Measurements from ENCODE around the gene KRTAP12-4.

KRTAP12-4 gene

DNA sequence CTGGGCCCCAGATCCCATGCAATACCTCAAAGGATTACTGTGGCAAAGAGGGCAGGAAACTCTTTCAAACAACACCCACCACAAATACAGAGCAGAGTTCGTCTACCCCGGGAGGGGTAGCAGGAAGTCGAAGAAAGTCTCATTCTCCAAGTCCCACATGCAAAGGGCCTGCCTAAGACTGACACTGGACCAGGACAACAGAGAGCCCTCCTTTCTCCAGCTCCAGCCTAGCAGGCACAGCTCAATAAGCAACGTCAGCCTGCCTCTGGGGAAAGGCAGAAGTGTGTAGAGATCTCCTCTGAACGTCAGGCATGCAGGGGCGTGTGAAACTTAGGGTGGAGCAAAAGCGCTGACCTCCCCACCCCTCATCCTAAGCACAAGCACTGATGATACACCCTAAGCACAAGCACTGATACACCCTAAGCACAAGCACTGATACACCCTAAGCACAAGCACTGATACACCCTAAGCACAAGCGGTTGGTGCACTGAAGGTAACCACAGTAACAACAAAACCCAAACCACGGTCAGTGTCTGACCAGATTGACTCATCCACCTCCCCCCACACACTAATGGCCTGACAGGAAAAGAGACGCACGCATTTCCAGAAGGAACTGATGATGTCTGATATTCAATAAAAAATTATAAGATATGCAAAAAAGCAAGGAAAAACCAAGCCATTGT is 4.6 kb upstream of the KRTAP12-4 start:
- H3K27ac Mint-ChIP-seq (ENCODE audit: low read depth) = peak overlapping the region; percentile 96
- no peak for ATAC-seq (replicated peaks; ENCODE audit: extremely low read depth, poor library complexity, severe bottlenecking)

DNA sequence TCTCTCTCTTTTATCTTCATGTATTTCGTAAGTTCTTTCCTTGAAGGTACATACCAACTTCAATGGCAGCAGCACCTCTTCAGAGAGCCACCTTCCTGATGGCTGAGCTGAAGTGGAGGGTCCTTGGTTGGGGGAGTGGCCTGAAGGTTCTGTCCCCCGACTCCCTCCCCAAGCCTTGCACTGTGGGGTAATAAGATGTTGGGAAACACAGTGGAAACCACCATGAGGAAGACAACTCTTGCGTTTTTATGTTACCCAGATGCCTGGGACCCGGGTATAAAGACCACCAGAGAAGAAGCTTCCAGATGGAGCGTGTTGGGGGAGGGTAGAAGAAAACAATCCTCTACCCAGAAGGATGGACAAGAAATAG is 4.1 kb upstream of the KRTAP12-4 start:
- Mint-ChIP-seq H3K4me1 (peaks cover 58% of the 10 kb centered on the region), H3K36me3 (ENCODE audit: insufficient read depth) (peaks cover 18% of the 10 kb centered on the region), H3K27ac (ENCODE audit: low read depth) (peak overlapping the region; percentile 96), H3K4me3 (peak overlapping the region; percentile 73), H3K27me3 (no peaks in the 10 kb centered on the region), H3K9me3 (peaks cover 19% of the 10 kb centered on the region)
- DNase-seq (ENCODE audit: low spot score in 2 of 2) (no peak), ATAC-seq (replicated peaks; ENCODE audit: extremely low read depth, poor library complexity, severe bottlenecking) (no peak)

More for the DNA sequence above, 4.6 kb upstream of the KRTAP12-4 start:
- Mint-ChIP-seq H3K4me3 (peak overlapping the region; percentile 73), H3K27me3 (no peaks in the 10 kb centered on the region), H3K4me1 (peaks cover 53% of the 10 kb centered on the region), H3K36me3 (ENCODE audit: insufficient read depth) (peaks cover 18% of the 10 kb centered on the region), H3K9me3 (peaks cover 19% of the 10 kb centered on the region)
- DNase-seq (ENCODE audit: low spot score in 2 of 2) = peak in 1 of 2 donors; percentile 22

GRCh38 chr21:44657635-44658540 is 3.4 kb upstream of the KRTAP12-4 start, which contains the start of gene KRTAP12-3:
Gene KRTAP12-3 (plus strand): TSS chr21:44657932. CDS start chr21:44657980, 48 bp downstream.
- Mint-ChIP-seq H3K4me3 (peak within 1 kb of the TSS; percentile 73), H3K4me1 (peaks cover 61% of the 10 kb centered on the region), H3K9me3 (peaks cover 19% of the 10 kb centered on the region), H3K27me3 (no peaks in the 10 kb centered on the region), H3K27ac (ENCODE audit: low read depth) (peak within 1 kb of the TSS; percentile 96), H3K36me3 (ENCODE audit: insufficient read depth) (peaks cover 18% of the 10 kb centered on the region)
- DNase-seq (ENCODE audit: low spot score in 2 of 2) (peak; percentile 63 to 76), ATAC-seq (replicated peaks; ENCODE audit: extremely low read depth, poor library complexity, severe bottlenecking) (peak; percentile 74)

- H3K9me3 Mint-ChIP-seq = peaks cover 13% of the 10 kb centered on the region
- H3K36me3 Mint-ChIP-seq (ENCODE audit: insufficient read depth) = peaks cover 18% of the 10 kb centered on the region
- H3K27me3 Mint-ChIP-seq = no peaks in the 10 kb centered on the region
- H3K4me3 Mint-ChIP-seq = peak overlapping the region; percentile 73
- peak overlapping the region; percentile 96 for H3K27ac Mint-ChIP-seq (ENCODE audit: low read depth)
- DNase-seq (ENCODE audit: low spot score in 2 of 2) = no peak
- peaks cover 61% of the 10 kb centered on the region for H3K4me1 Mint-ChIP-seq
- ATAC-seq (replicated peaks; ENCODE audit: extremely low read depth, poor library complexity, severe bottlenecking) = no peak
Observed at GRCh38 chr21:44656868-44657267, 2.4 kb upstream of the KRTAP12-4 start.

GRCh38 chr21:44653656-44654575 is 543 bp downstream of the KRTAP12-4 start:
- Mint-ChIP-seq H3K27ac (ENCODE audit: low read depth) (peak overlapping the region; percentile 95), H3K4me3 (peak overlapping the region; percentile 71), H3K27me3 (no peaks in the 10 kb centered on the region), H3K4me1 (peaks cover 62% of the 10 kb centered on the region), H3K9me3 (peaks cover 13% of the 10 kb centered on the region), H3K36me3 (ENCODE audit: insufficient read depth) (peaks cover 16% of the 10 kb centered on the region)
- peak; percentile 66 for ATAC-seq (replicated peaks; ENCODE audit: extremely low read depth, poor library complexity, severe bottlenecking)
- DNase-seq (ENCODE audit: low spot score in 2 of 2) = peak; percentile 62 to 81

DNA sequence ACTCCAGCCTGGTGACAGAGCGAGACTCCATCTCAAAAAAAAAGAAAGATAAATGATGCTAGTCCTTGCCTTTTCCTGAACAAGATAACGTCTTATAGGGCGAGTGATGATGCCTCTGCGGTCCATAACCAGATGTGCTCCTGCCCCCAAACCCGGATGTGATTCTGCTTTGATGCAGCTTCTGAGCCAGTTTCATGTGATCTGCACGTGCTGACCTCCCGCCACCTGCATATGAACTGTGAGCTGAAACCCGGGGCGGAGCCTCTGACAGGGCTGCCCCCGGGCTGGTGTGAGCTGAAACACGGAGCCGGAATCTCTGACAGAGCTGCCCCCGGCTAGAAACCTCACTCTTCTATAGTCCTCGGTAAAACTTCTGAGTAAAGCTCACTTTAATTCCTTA is 1.3 kb downstream of the KRTAP12-4 start:
- Mint-ChIP-seq H3K36me3 (ENCODE audit: insufficient read depth) (peaks cover 15% of the 10 kb centered on the region), H3K27me3 (no peaks in the 10 kb centered on the region), H3K27ac (ENCODE audit: low read depth) (peak overlapping the region; percentile 95), H3K9me3 (peaks cover 13% of the 10 kb centered on the region), H3K4me3 (no peak overlapping the region), H3K4me1 (peaks cover 54% of the 10 kb centered on the region)
- DNase-seq (ENCODE audit: low spot score in 2 of 2) (no peak), ATAC-seq (replicated peaks; ENCODE audit: extremely low read depth, poor library complexity, severe bottlenecking) (no peak)

GRCh38 chr21:44650973-44651675 is 3.3 kb downstream of the KRTAP12-4 start:
- ATAC-seq (replicated peaks; ENCODE audit: extremely low read depth, poor library complexity, severe bottlenecking) (no peak), DNase-seq (ENCODE audit: low spot score in 2 of 2) (no peak)
- Mint-ChIP-seq H3K9me3 (peaks cover under 1% of the 10 kb centered on the region), H3K4me3 (no peak overlapping the region), H3K4me1 (peaks cover 43% of the 10 kb centered on the region), H3K27ac (ENCODE audit: low read depth) (no peak overlapping the region), H3K27me3 (no peaks in the 10 kb centered on the region), H3K36me3 (ENCODE audit: insufficient read depth) (peaks cover 6% of the 10 kb centered on the region)

- DNase-seq (ENCODE audit: low spot score in 2 of 2) (no peak), ATAC-seq (replicated peaks; ENCODE audit: extremely low read depth, poor library complexity, severe bottlenecking) (no peak)
- Mint-ChIP-seq H3K4me3 (no peak overlapping the region), H3K36me3 (ENCODE audit: insufficient read depth) (peaks cover 6% of the 10 kb centered on the region), H3K9me3 (no peaks in the 10 kb centered on the region), H3K27me3 (no peaks in the 10 kb centered on the region), H3K27ac (ENCODE audit: low read depth) (no peak overlapping the region), H3K4me1 (peaks cover 40% of the 10 kb centered on the region)
Observed at GRCh38 chr21:44650265-44650972, 4.0 kb downstream of the KRTAP12-4 start.

DNA sequence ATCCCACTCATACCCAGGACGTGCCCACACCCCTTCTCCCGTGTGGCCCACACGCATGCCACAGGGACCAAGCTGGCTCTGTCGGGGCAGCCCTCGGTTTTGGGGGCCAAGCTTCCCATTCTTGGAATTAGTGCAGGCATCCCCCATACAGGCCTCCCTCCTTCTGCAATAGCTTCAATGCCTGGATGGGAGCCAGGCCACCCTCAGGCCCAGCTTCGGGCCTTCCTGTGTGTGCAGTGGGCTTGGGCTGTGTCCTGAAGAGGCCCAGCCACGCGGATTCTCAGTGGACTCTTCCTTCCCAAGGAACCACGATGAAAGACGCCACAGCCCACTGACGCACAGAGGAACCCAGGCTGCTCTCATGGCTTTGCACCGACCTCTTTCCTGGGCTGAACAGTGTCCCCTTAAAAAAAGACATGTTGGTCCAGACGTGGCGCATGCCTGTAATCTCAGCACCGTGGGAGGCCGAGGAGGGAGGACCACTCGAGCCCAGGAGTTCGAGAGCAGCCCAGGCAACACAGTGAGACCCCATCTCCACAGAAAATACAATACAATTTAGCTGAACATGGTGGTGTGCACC is 4.8 kb downstream of the KRTAP12-4 start:
- Mint-ChIP-seq H3K4me3 (no peak overlapping the region), H3K27me3 (no peaks in the 10 kb centered on the region), H3K27ac (ENCODE audit: low read depth) (no peak overlapping the region), H3K36me3 (ENCODE audit: insufficient read depth) (peaks cover 4% of the 10 kb centered on the region), H3K4me1 (peaks cover 36% of the 10 kb centered on the region), H3K9me3 (peaks cover 4% of the 10 kb centered on the region)
- ATAC-seq (replicated peaks; ENCODE audit: extremely low read depth, poor library complexity, severe bottlenecking) (no peak), DNase-seq (ENCODE audit: low spot score in 2 of 2) (no peak)

- ATAC-seq (replicated peaks; ENCODE audit: extremely low read depth, poor library complexity, severe bottlenecking) (no peak), DNase-seq (ENCODE audit: low spot score in 2 of 2) (no peak)
- no peak overlapping the region for H3K27ac Mint-ChIP-seq (ENCODE audit: low read depth)
- H3K36me3 Mint-ChIP-seq (ENCODE audit: insufficient read depth) = no peaks in the 10 kb centered on the region
- H3K4me3 Mint-ChIP-seq = no peak overlapping the region
- peaks cover 8% of the 10 kb centered on the region for H3K9me3 Mint-ChIP-seq
- no peaks in the 10 kb centered on the region for H3K27me3 Mint-ChIP-seq
- H3K4me1 Mint-ChIP-seq = peaks cover 27% of the 10 kb centered on the region
Observed at GRCh38 chr21:44648557-44649311, 5.7 kb downstream of the KRTAP12-4 start.
